ENCODE measurements around the gene DEXI. TPM values are rescaled to one million over a fixed set of nuclear protein-coding genes. Genes with fewer than 3 reads are reported as not detected.
A peak's percentile ranks its signal among the peaks of the same experiment; 100 is the strongest.

Gene DEXI
- total and polyA plus RNA-seq, 2 of the 13 experiments (the other 11 are each of a cell fraction or from before 2014, with no cell fraction given), result 51.5 to 70.4 TPM

- TF ChIP-seq ARNT (IDR thresholded peaks at IDR 0.05) (no peak), ZNF430 (CRISPR knock-in tag; IDR thresholded peaks at IDR 0.05) (no peak), ZSCAN31 (CRISPR knock-in tag; IDR thresholded peaks at IDR 0.05; ENCODE audit: low read depth) (no peak), ZHX1 (CRISPR knock-in tag; IDR thresholded peaks at IDR 0.05; ENCODE audit: low read depth) (no peak), ZSCAN5A (CRISPR knock-in tag; IDR thresholded peaks at IDR 0.05; ENCODE audit: borderline replicate concordance) (no peak), ZNF407 (CRISPR knock-in tag; IDR thresholded peaks at IDR 0.05; ENCODE audit: not compliant biosample characterization) (no peak), ZNF841 (CRISPR knock-in tag; IDR thresholded peaks at IDR 0.05; ENCODE audit: borderline replicate concordance) (no peak), ZNF34 (CRISPR knock-in tag; IDR thresholded peaks at IDR 0.05; ENCODE audit: borderline replicate concordance) (no peak), ZNF766 (CRISPR knock-in tag; IDR thresholded peaks at IDR 0.05; ENCODE audit: borderline replicate concordance) (no peak), FUBP1 (CRISPR knock-in tag; IDR thresholded peaks at IDR 0.05; ENCODE audit: borderline replicate concordance) (no peak; the same call in 1 of the 2 replicates), SMAD9 (CRISPR knock-in tag; IDR thresholded peaks at IDR 0.05) (0 out of 2 replicates have a peak, but pooled peaks have one; percentile 70), YY1 (IDR thresholded peaks at IDR 0.05; ENCODE audit: insufficient read depth, insufficient replicate concordance, low read depth, low read length) (no peak)
Observed at GRCh38 chr16:10918294-10919002, 23.8 kb downstream of the DEXI start (continued).
